GM19468 (cell line): ENCODE results near the gene POMT1.

Source experiments
- ATAC-seq: cut with Tn5 transposase; IDR thresholded peaks from one replicate; pipeline ENCODE4 v1.9.1; 2021; ENCODE audit warnings: mild to moderate bottlenecking, moderate library complexity, moderate number of reproducible peaks; ENCODE audit not compliant: unreplicated experiment; ENCODE audit errors: extremely low read depth

POMT1 gene

DNA sequence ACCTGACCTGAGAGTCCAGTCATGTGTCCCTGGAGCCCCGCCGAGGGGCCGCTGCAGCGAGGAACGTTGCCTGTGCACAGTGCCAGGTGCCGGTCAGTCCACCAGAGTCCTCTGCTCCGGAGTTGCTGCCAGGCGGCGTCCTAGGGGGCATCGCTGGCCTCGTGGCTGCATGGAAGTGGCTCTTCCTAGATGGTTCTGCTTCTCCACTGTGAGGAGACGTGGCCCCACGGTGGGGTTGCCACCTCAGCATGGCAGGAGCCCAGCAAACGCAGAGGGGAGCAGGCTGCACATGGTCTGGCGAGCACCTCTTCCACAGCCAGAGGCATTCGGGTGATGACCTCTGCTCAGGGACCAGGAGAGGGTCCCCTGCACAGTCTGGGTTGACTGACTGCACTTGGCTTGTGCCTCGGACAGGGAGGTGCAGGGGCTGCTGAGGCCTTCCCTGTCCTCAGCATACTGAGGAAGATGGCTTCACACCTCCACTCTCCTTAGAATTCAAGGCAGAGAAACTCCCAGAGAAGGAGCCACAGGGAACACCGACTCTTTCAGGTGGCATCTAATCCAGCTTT lies 25.9 kb upstream of the POMT1 start:
- ATAC-seq, result no peak

GRCh38 chr9:131477367-131477766 lies 25.4 kb upstream of the POMT1 start:
- ATAC-seq, result no peak

GRCh38 chr9:131477816-131478419 lies 24.8 kb upstream of the POMT1 start:
- ATAC-seq, result no peak

DNA sequence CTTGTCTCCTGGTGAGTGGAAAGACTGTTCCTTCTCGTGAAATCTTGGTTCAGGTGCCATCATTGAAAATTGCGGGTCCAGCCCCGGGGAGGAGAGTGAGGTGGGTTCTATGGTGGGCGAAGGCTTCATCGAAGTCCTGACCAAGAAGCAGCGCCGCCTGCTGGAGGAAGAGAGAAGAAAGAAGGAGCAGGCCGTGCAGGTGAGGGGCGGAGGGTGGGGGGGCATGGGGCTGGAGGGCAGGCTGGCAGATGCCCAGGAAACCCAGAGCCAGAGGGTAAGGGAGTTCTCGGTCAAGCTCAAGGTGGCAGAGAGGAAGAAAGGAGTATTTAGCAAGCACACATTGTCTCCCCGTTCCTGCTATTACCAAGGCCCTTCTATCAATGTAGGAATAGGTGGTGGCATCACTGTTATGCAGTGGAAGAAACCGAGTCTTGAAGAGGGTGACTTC lies 24.3 kb upstream of the POMT1 start:
- ATAC-seq, result no peak

DNA sequence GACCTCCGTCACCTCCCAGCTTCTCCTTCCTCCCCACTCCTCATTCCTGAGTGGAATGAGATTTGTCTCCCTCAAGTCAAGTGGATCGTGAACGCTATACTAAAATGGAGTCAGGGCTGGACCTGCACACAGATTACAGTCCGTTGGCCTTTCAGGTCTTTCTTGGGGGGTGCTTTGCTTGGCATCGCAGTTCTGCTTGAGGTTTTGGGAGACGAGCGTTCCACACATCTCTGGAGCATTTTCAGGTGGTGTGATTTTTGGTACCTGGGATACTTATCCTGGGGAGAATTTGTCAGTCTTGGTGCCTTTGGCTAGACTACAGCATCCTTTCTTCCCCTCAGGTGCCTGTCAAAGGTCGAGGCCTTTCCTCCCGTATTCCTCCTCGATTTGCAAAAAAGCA lies 23.8 kb upstream of the POMT1 start:
- ATAC-seq, result no peak

GRCh38 chr9:131480258-131480657 lies 22.5 kb upstream of the POMT1 start:
- ATAC-seq, result no peak

- ATAC-seq, result no peak
Measured at GRCh38 chr9:131481441-131482342, 21.0 kb upstream of the POMT1 start.

DNA sequence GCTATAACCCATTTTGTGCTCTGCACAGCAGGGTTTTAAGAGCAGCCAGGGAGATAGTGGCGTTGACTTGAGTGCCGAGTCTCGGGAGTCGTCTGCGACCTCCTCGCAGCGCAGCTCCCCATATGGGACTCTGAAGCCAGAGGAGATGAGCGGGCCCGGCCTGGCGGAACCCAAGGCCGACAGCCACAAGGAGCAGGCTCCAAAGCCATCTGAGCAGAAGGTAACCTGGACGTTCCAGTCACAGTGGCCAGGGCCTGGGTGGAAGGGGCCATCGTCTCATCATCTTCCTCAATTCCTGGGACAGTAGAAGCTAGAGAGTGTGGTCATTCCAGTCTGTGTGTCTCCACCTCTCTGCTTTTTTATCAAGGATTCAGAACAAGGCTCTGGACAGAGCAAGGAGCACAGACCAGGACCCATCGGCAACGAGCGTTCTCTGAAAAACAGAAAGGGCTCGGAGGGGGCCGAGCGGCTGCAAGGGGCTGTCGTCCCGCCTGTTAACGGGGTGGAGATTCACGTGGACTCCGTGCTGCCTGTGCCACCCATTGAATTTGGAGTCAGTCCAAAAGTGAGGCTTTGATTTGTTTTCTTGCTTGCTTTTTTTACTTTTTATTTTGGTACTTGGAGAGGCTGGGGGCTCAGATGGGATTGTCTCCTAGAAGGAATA lies 20.2 kb upstream of the POMT1 start:
- no peak for ATAC-seq

- no peak for ATAC-seq
Measured at GRCh38 chr9:131483319-131484050, 19.2 kb upstream of the POMT1 start.

DNA sequence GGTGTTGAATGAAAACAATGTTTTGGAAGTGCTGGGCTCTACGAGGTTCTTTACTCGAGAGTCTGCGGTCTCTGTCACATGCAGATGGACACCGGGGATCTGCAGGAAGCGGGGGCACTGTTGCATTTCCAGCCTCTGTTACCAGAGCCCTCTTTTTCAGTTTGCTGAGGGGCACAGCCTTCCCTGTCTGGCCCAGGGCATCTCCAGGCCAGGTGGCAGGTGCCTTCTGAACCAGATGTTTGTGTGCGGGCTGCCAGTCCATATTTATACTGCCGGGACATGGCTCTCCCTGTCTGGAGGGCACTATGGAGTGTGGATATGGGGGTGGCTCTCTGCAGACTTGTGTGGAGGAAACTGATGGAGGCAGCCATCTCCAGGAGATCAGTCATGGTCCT lies 18.7 kb upstream of the POMT1 start:
- ATAC-seq, result no peak

- ATAC-seq, result no peak
Measured at GRCh38 chr9:131484560-131485185, 18.0 kb upstream of the POMT1 start.

- no peak for ATAC-seq
Measured at GRCh38 chr9:131485206-131485605, 17.5 kb upstream of the POMT1 start.

DNA sequence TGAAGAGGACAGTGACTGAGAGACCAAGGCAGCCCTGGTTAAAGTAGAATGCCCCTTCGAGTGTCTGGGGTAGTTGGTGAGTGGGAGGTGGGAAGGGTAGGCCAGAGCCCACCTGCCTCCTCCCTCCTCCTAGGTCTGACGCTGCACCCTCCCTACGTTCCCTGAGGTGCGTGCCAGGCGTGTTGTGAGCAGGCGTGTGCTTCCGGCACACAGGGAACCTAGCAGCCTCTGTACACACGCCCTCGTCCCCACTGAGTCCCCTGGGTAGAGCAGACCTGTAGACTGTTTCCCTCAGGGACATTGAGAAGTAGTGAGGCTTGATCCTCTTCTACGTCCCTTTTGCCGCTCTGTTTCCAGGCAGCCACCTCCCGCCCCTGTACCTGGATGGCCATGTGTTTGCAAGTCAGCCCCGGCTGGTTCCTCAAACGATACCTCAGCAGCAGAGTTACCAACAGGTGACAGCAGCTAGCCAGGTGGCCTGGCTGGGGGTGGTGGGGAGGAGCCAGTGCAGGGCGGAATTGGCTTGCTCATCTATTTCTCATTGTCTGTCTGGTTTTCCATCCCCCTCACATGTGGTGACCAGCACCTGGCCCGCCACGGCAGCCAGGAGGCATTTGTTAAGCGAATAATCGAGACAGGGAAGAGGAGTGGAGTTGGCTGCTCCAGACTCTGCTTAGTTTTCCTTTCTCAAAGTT lies 16.8 kb upstream of the POMT1 start:
- ATAC-seq, result no peak

DNA sequence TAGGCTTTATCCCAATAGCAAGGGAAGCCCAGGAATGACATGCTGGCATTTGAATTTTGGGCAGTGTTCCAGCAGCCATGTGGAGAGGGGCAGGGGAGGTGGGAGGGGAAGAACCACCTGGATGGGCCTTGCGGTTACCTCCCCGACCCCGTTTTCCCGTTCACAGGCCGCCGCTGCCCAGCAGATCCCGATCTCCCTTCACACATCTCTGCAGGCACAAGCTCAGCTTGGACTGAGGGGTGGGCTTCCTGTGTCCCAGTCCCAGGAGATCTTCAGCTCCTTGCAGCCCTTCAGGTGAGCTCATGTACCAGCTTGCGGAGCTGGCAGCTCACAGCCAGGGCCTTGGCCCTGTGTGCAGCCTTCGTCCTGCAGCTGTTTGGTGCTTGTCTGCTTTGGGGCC lies 15.7 kb upstream of the POMT1 start:
- no peak for ATAC-seq

DNA sequence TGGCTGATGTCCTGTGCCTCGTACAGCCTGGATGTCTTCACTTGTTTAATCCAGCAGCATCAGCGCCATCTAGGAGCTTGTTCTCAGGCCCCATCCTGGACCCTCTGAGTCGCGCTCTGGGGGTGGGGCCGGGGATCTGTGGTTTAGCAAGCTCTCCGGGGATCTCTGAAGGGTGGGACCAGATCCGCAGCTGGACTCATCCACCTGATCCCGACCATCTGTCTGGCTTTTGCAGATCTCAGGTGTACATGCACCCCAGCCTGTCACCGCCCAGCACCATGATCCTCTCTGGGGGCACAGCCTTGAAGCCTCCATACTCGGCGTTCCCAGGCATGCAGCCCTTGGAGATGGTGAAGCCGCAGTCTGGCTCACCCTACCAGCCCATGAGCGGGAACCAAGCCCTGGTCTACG lies 15.1 kb upstream of the POMT1 start:
- no peak for ATAC-seq

GRCh38 chr9:131490514-131490913 lies 12.2 kb upstream of the POMT1 start:
- ATAC-seq, result no peak

- no peak for ATAC-seq
Measured at GRCh38 chr9:131491001-131491710, 11.6 kb upstream of the POMT1 start.

- ATAC-seq, result no peak
Measured at GRCh38 chr9:131492070-131492469, 10.6 kb upstream of the POMT1 start.
